DMS 273 treated with DMSO at 0.1 percent for 48 hours (cell line): Measurements from ENCODE around the gene NPAS2.

Source experiments
- DNase-seq: peaks from one replicate; lab custom pipeline; 2025; lab: John Stamatoyannopoulos, UW

Gene NPAS2

GRCh38 chr2:100853909-100854810 lies 34.2 kb downstream of the NPAS2 start:
- no peak for DNase-seq

GRCh38 chr2:100855084-100855483 lies 35.1 kb downstream of the NPAS2 start:
- DNase-seq = no peak

- no peak for DNase-seq
These were observed 35.7 kb downstream of the NPAS2 start for GRCh38 chr2:100855606-100856005.

- no peak for DNase-seq
These were observed 36.8 kb downstream of the NPAS2 start for GRCh38 chr2:100856732-100857131.

- no peak for DNase-seq
These were observed 37.4 kb downstream of the NPAS2 start for GRCh38 chr2:100857341-100857740.

- no peak for DNase-seq
These were observed 38.0 kb downstream of the NPAS2 start for GRCh38 chr2:100857915-100858314.

GRCh38 chr2:100859902-100860301 lies 40.0 kb downstream of the NPAS2 start:
- DNase-seq = no peak

- DNase-seq = no peak
These were observed 41.4 kb downstream of the NPAS2 start for GRCh38 chr2:100861340-100861739.

GRCh38 chr2:100862081-100862480 lies 42.1 kb downstream of the NPAS2 start:
- no peak for DNase-seq

GRCh38 chr2:100865816-100866460 lies 46.0 kb downstream of the NPAS2 start:
- no peak for DNase-seq

GRCh38 chr2:100868083-100868482 lies 48.1 kb downstream of the NPAS2 start:
- DNase-seq = no peak

- no peak for DNase-seq
These were observed 49.2 kb downstream of the NPAS2 start for GRCh38 chr2:100869120-100869519.

- no peak for DNase-seq
These were observed 51.0 kb downstream of the NPAS2 start for GRCh38 chr2:100870652-100871531.

- DNase-seq = no peak
These were observed 55.7 kb downstream of the NPAS2 start for GRCh38 chr2:100875516-100876230.

GRCh38 chr2:100876231-100876860 lies 56.4 kb downstream of the NPAS2 start:
- no peak for DNase-seq

GRCh38 chr2:100877555-100877954 lies 57.6 kb downstream of the NPAS2 start:
- DNase-seq = no peak

- DNase-seq = no peak
These were observed 58.3 kb downstream of the NPAS2 start for GRCh38 chr2:100878000-100878791.

GRCh38 chr2:100879296-100879695 lies 59.4 kb downstream of the NPAS2 start:
- DNase-seq = no peak

- no peak for DNase-seq
These were observed 60.1 kb downstream of the NPAS2 start for GRCh38 chr2:100880036-100880435.

GRCh38 chr2:100880730-100881129 lies 60.8 kb downstream of the NPAS2 start:
- DNase-seq = no peak
